ENCODE results near the gene LRIF1. TPM values are rescaled to one million over a fixed set of nuclear protein-coding genes. Genes with fewer than 3 reads are reported as not detected.

The LRIF1 gene
- total and polyA plus RNA-seq, 10 of the 15 experiments (the other 5 are each of a cell fraction or from before 2014, with no cell fraction given), result 9.7 to 20.3 (median 15.8) TPM

DNA sequence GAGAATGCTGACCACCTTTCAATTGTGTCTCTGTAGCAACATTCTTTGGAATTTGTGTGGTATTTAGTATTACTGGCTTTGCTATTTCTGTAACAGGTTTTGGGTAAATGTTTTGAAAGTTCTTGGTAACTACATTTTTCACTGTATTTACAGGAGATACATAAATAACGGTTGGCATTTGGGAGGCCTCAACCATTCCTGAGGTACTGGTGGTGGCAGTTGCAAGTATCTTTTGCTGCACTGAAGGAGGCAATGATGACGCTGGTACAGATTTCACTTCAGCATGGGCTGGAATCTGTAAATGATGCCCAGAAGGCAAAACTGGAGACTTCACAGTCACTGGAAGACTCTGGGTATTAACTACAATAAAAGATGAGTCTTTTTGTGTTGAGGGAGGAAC is 11.7 kb downstream of the LRIF1 start (continued):
- TF ChIP-seq, protein P1, sequence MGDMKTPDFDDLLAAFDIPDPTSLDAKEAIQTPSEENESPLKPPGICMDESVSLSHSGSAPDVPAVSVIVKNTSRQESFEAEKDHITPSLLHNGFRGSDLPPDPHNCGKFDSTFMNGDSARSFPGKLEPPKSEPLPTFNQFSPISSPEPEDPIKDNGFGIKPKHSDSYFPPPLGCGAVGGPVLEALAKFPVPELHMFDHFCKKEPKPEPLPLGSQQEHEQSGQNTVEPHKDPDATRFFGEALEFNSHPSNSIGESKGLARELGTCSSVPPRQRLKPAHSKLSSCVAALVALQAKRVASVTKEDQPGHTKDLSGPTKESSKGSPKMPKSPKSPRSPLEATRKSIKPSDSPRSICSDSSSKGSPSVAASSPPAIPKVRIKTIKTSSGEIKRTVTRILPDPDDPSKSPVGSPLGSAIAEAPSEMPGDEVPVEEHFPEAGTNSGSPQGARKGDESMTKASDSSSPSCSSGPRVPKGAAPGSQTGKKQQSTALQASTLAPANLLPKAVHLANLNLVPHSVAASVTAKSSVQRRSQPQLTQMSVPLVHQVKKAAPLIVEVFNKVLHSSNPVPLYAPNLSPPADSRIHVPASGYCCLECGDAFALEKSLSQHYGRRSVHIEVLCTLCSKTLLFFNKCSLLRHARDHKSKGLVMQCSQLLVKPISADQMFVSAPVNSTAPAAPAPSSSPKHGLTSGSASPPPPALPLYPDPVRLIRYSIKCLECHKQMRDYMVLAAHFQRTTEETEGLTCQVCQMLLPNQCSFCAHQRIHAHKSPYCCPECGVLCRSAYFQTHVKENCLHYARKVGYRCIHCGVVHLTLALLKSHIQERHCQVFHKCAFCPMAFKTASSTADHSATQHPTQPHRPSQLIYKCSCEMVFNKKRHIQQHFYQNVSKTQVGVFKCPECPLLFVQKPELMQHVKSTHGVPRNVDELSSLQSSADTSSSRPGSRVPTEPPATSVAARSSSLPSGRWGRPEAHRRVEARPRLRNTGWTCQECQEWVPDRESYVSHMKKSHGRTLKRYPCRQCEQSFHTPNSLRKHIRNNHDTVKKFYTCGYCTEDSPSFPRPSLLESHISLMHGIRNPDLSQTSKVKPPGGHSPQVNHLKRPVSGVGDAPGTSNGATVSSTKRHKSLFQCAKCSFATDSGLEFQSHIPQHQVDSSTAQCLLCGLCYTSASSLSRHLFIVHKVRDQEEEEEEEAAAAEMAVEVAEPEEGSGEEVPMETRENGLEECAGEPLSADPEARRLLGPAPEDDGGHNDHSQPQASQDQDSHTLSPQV (IDR thresholded peaks at IDR 0.05), result no peak
- no peak for TF ChIP-seq CHD2 (IDR thresholded peaks at IDR 0.05; ENCODE audit: borderline replicate concordance, low read depth, low read length)
- TF ChIP-seq SP1 (IDR thresholded peaks at IDR 0.05; ENCODE audit: low read depth, low read length), result no peak

DNA sequence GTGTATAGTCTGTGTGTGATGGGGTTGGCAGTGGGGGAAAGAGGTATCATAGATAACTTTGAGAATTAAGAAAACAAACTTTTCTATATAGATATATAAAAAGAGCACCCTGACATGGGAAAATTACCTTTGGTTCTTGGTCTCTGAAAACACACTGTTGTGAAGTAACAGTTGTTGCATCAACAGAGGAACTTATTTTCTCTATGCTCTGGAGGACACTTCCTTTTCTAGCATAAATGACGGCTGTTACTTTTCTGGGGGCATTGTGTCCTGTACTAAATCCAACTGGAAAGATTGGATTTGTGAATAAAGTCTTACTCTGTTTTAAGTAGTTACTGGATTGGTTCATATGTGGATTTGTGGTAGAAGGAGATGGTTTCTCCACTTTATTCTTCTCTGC is 12.6 kb downstream of the LRIF1 start:
- no peak overlapping the region for H2AFZ ChIP-seq (ENCODE audit: control insufficient read depth, low read depth, low read length)
- H3K27me3 ChIP-seq (replicated peaks in 1 of 2; ENCODE audit: control insufficient read depth in 2 of 2, insufficient read depth in 2 of 2, low read length in 1 of 2), result no peaks in the 10 kb centered on the region
- H4K20me1 ChIP-seq (ENCODE audit: control insufficient read depth, insufficient read depth), result no peaks in the 10 kb centered on the region
- no peak overlapping the region for H3K4me3 ChIP-seq
- peaks cover 0 to 15% of the 10 kb centered on the region in 2 experiments; a peak in 2 of 4 replicates for H3K36me3 ChIP-seq (ENCODE audit: control insufficient read depth in 2 of 2, insufficient read depth in 2 of 2, low read length in 1 of 2)
- H3K9me3 ChIP-seq (replicated peaks; ENCODE audit: control insufficient read depth, insufficient read depth, low read length), result no peaks in the 10 kb centered on the region; the same call in 2 of the 3 replicates
- H3K27ac ChIP-seq (ENCODE audit: control insufficient read depth, insufficient read depth), result no peak overlapping the region
- H3K4me2 ChIP-seq (ENCODE audit: control insufficient read depth, insufficient read depth), result no peak overlapping the region
- no peak overlapping the region for H3K9ac ChIP-seq (ENCODE audit: control insufficient read depth, insufficient read depth, low read length)
- H3K79me2 ChIP-seq (ENCODE audit: control insufficient read depth, insufficient read depth, low read length), result peaks cover 10% of the 10 kb centered on the region
- ChIA-PET POLR2A (no interaction called here), CTCF (no interaction called here), RAD21 (ENCODE audit: unreplicated experiment) (no interaction called here), SMC1A (ENCODE audit: uncharacterized antibody, unreplicated experiment) (no interaction called here)
- in situ Hi-C loops (cut with MboI) (no loop called here), intact Hi-C loops (cut with micrococcal nuclease; ENCODE audit: unreplicated experiment) (no loop called here)
- WGBS (ENCODE audit: insufficient coverage, insufficient replicate concordance, low lambda C conversion rate, missing lambda C conversion rate), result 96% methylated on average over 1 of the region's 1 CpG
- FAIRE-seq, result no peak
- no TSS peak for BruUV-seq (replicated peaks)
- no peak for DNase-seq (ENCODE audit: low read depth, low spot score)
- no peak for ATAC-seq
- H3K4me1 ChIP-seq (ENCODE audit: control insufficient read depth, insufficient read depth, low read length), result no peaks in the 10 kb centered on the region
- TF ChIP-seq, protein P2, sequence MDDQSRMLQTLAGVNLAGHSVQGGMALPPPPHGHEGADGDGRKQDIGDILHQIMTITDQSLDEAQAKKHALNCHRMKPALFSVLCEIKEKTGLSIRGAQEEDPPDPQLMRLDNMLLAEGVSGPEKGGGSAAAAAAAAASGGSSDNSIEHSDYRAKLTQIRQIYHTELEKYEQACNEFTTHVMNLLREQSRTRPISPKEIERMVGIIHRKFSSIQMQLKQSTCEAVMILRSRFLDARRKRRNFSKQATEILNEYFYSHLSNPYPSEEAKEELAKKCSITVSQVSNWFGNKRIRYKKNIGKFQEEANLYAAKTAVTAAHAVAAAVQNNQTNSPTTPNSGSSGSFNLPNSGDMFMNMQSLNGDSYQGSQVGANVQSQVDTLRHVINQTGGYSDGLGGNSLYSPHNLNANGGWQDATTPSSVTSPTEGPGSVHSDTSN (IDR thresholded peaks at IDR 0.05; ENCODE audit: insufficient replicate concordance, low read depth, low read length), result no peak
- no peak for TF ChIP-seq LARP7 (IDR thresholded peaks at IDR 0.05)
- TF ChIP-seq SREBF2 (IDR thresholded peaks at IDR 0.05; ENCODE audit: low read length), result no peak
- TF ChIP-seq, protein P3, sequence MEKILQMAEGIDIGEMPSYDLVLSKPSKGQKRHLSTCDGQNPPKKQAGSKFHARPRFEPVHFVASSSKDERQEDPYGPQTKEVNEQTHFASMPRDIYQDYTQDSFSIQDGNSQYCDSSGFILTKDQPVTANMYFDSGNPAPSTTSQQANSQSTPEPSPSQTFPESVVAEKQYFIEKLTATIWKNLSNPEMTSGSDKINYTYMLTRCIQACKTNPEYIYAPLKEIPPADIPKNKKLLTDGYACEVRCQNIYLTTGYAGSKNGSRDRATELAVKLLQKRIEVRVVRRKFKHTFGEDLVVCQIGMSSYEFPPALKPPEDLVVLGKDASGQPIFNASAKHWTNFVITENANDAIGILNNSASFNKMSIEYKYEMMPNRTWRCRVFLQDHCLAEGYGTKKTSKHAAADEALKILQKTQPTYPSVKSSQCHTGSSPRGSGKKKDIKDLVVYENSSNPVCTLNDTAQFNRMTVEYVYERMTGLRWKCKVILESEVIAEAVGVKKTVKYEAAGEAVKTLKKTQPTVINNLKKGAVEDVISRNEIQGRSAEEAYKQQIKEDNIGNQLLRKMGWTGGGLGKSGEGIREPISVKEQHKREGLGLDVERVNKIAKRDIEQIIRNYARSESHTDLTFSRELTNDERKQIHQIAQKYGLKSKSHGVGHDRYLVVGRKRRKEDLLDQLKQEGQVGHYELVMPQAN (conservative IDR thresholded peaks at IDR 0.05), result no peak
- TF ChIP-seq, protein P4, sequence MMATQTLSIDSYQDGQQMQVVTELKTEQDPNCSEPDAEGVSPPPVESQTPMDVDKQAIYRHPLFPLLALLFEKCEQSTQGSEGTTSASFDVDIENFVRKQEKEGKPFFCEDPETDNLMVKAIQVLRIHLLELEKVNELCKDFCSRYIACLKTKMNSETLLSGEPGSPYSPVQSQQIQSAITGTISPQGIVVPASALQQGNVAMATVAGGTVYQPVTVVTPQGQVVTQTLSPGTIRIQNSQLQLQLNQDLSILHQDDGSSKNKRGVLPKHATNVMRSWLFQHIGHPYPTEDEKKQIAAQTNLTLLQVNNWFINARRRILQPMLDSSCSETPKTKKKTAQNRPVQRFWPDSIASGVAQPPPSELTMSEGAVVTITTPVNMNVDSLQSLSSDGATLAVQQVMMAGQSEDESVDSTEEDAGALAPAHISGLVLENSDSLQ (IDR thresholded peaks at IDR 0.05), result no peak
- TF ChIP-seq SPI1 (IDR thresholded peaks at IDR 0.05; ENCODE audit: borderline replicate concordance, insufficient read depth, low read depth, low read length), result no peak
- no peak for TF ChIP-seq TARDBP (IDR thresholded peaks at IDR 0.05; ENCODE audit: borderline replicate concordance)
- no peak for TF ChIP-seq EZH2 (IDR thresholded peaks at IDR 0.05; ENCODE audit: borderline replicate concordance, control insufficient read depth, low read depth, low read length)
- no peak for TF ChIP-seq ZNF207 (IDR thresholded peaks at IDR 0.05; ENCODE audit: borderline replicate concordance)
- no peak for TF ChIP-seq SUZ12 (IDR thresholded peaks at IDR 0.05; ENCODE audit: unreplicated experiment)
- no peak for TF ChIP-seq MTA3 (IDR thresholded peaks at IDR 0.05; ENCODE audit: borderline replicate concordance, low read length)
- no peak for TF ChIP-seq MEF2B (IDR thresholded peaks at IDR 0.05; ENCODE audit: partially characterized antibody, poor library complexity, severe bottlenecking)

Measured in GM12878 (cell line).